Smooth muscle cell (in vitro differentiated cells): ENCODE results near the gene CFAP46. TPM values are rescaled to one million over a fixed set of nuclear protein-coding genes. Genes with fewer than 3 reads are reported as not detected.

Experiments
- DNase-seq: peaks from one replicate; lab custom pipeline; 2025; ENCODE audit not compliant: unreplicated experiment; lab: John Stamatoyannopoulos, UW
- H2AFZ ChIP-seq: fragments of 200-600 bp; sonication (generic); 2 replicates; pipeline ENCODE4 v1.6.0; 2016; ENCODE audit warnings: antibody characterized with exemption, low read depth, mild to moderate bottlenecking
- H3F3A ChIP-seq: fragments of 200-600 bp; sonication (generic); 2 replicates; pipeline ENCODE4 v1.6.0; 2017; ENCODE audit warnings: antibody characterized with exemption, low read depth
- H3K27ac ChIP-seq: fragments of 200-600 bp; sonication (generic); 2 replicates; pipeline ENCODE4 v1.5.1; 2016; ENCODE audit warnings: low read depth, mild to moderate bottlenecking
- H3K27me3 ChIP-seq: fragments of 200-600 bp; sonication (generic); 2 replicates; pipeline ENCODE4 v1.6.1; 2016; ENCODE audit warnings: low read depth, mild to moderate bottlenecking
- H3K36me3 ChIP-seq: fragments of 200-600 bp; sonication (generic); 2 replicates; pipeline ENCODE4 v1.5.1; 2016; ENCODE audit warnings: low read depth
- H3K4me1 ChIP-seq: fragments of 200-600 bp; sonication (generic); 2 replicates; pipeline ENCODE4 v1.5.1; 2016; ENCODE audit warnings: low read depth
- H3K4me2 ChIP-seq: fragments of 200-600 bp; sonication (generic); 2 replicates; pipeline ENCODE4 v1.6.0; 2016; ENCODE audit warnings: mild to moderate bottlenecking
- H3K4me3 ChIP-seq: fragments of 200-600 bp; sonication (generic); 2 replicates; pipeline ENCODE4 v1.5.1; 2016; ENCODE audit warnings: mild to moderate bottlenecking
- H3K79me2 ChIP-seq: fragments of 200-600 bp; sonication (generic); 2 replicates; pipeline ENCODE4 v1.6.0; 2016; ENCODE audit warnings: low read depth, mild to moderate bottlenecking
- H3K9ac ChIP-seq: fragments of 200-600 bp; sonication (generic); 2 replicates; pipeline ENCODE4 v1.6.0; 2016; ENCODE audit warnings: low read depth
- H3K9me3 ChIP-seq: fragments of 200-600 bp; sonication (generic); replicated peaks from 2 replicates; pipeline ENCODE4 v1.5.1; 2016; ENCODE audit warnings: low read depth
- H4K20me1 ChIP-seq: fragments of 200-600 bp; sonication (generic); 2 replicates; pipeline ENCODE4 v1.6.0; 2016; ENCODE audit warnings: low read depth
- CTCF ChIP-seq: fragments of 200-600 bp; sonication (generic); IDR thresholded peaks from 2 replicates; pipeline ENCODE4 v1.5.1; 2017; ENCODE audit warnings: borderline replicate concordance, mild to moderate bottlenecking, antibody characterized with exemption; ENCODE audit not compliant: insufficient read depth, poor library complexity, severe bottlenecking
- WGBS: methylation state at CpG from one replicate; pipeline ENCODE4 v1.1.7; 2016; ENCODE audit warnings: low lambda C conversion rate; 5-methylcytosine and 5-hydroxymethylcytosine counted together
- polyA plus RNA-seq: library from polyadenylated mRNA; unstranded; fragments of >200 nt; fragmentation: Nextera tagmentation; extraction: Ambion mirVana; gene quantifications from 2 replicates; pipeline ENCODE4 v1.2.1, GENCODE V29; 2016
- total RNA-seq: library from RNA; depleted of rRNA; stranded (reverse); fragments of >200 nt; gene quantifications from 2 replicates; pipeline ENCODE4 v1.2.3, GENCODE V29; 2014

The CFAP46 gene
- total and polyA plus RNA-seq, 2 experiments from 2014 or later: 1.1 to 2.0 TPM

GRCh38 chr10:132926070-132926469 lies 16.3 kb downstream of the CFAP46 start:
- Histone ChIP-seq H3K9me3 (no peaks in the 10 kb centered on the region), H3K4me3 (no peak overlapping the region), H3K79me2 (no peaks in the 10 kb centered on the region), H2AFZ (no peak overlapping the region), H3K4me2 (no peak overlapping the region), H3K27ac (no peak overlapping the region), H3K9ac (no peak overlapping the region), H3K4me1 (no peaks in the 10 kb centered on the region), H3K36me3 (no peaks in the 10 kb centered on the region), H3K27me3 (no peaks in the 10 kb centered on the region), H4K20me1 (no peaks in the 10 kb centered on the region), H3F3A (no peaks in the 10 kb centered on the region)
- DNase-seq: no peak
- WGBS: 98% methylated on average over 15 of the region's 21 CpGs
- TF ChIP-seq CTCF: no peak

GRCh38 chr10:132925614-132926013 lies 16.8 kb downstream of the CFAP46 start:
- no peak for DNase-seq
- H3K79me2 ChIP-seq: no peaks in the 10 kb centered on the region
- no peak overlapping the region for H3K27ac ChIP-seq
- WGBS: 94% methylated on average over 22 of the region's 22 CpGs
- H3F3A ChIP-seq: no peaks in the 10 kb centered on the region
- no peaks in the 10 kb centered on the region for H3K4me1 ChIP-seq
- no peaks in the 10 kb centered on the region for H3K27me3 ChIP-seq
- no peaks in the 10 kb centered on the region for H3K36me3 ChIP-seq
- H2AFZ ChIP-seq: no peak overlapping the region
- H4K20me1 ChIP-seq: no peaks in the 10 kb centered on the region
- H3K4me3 ChIP-seq: no peak overlapping the region
- TF ChIP-seq CTCF: no peak
- no peak overlapping the region for H3K4me2 ChIP-seq
- no peak overlapping the region for H3K9ac ChIP-seq
- H3K9me3 ChIP-seq: no peaks in the 10 kb centered on the region

- Histone ChIP-seq H3K4me1 (no peaks in the 10 kb centered on the region), H3K27ac (no peak overlapping the region), H3K4me2 (no peak overlapping the region), H3K27me3 (no peaks in the 10 kb centered on the region), H4K20me1 (no peaks in the 10 kb centered on the region), H3K79me2 (no peaks in the 10 kb centered on the region), H2AFZ (no peak overlapping the region), H3K36me3 (no peaks in the 10 kb centered on the region), H3K9me3 (no peaks in the 10 kb centered on the region), H3K9ac (no peak overlapping the region), H3F3A (no peaks in the 10 kb centered on the region), H3K4me3 (no peak overlapping the region)
- TF ChIP-seq CTCF: no peak
- DNase-seq: no peak
- 92% methylated on average over 20 of the region's 24 CpGs for WGBS
Measured at GRCh38 chr10:132925071-132925561, 17.3 kb downstream of the CFAP46 start.
